Activated CD4-positive, alpha-beta T cell treated with anti-CD3 and anti-CD28 coated beads for 36 hours (primary cell): ENCODE data around the gene RYR2. TPM values are rescaled to one million over a fixed set of nuclear protein-coding genes. Genes with fewer than 3 reads are reported as not detected.
"Not testable (repeated sequence)": the region's sequence is repeated elsewhere in the genome, so short reads cannot be mapped to it uniquely, and the experiment has no call there.

ENCODE experiments used
- ATAC-seq: fragments of 200-7000 bp; cut with Tn5 transposase; one replicate; pipeline ENCODE4 v1.10.0; 2021; ENCODE audit warnings: mild to moderate bottlenecking, moderate library complexity
- CTCF ChIA-PET: fragments of 350-600 bp; sonication (Branson Sonifier 250); formaldehyde crosslinking; loops from one replicate; lab custom pipeline; 2021; ENCODE audit warnings: antibody characterized with exemption; lab: Charles Lee
- POLR2A ChIA-PET: fragments of 350-600 bp; sonication (Branson Sonifier 250); formaldehyde crosslinking; loops from one replicate; lab custom pipeline; 2021; ENCODE audit warnings: antibody characterized with exemption, inconsistent platforms; lab: Charles Lee
- DNase-seq: peaks from one replicate; pipeline ENCODE4 v3.0.0-alpha.2; 2020
- H3K27ac Mint-ChIP-seq: one replicate; pipeline ENCODE4 v1.8.0; 2021; ENCODE audit warnings: mixed read lengths
- H3K27me3 Mint-ChIP-seq: one replicate; pipeline ENCODE4 v1.8.0; 2021; ENCODE audit warnings: mixed read lengths
- H3K36me3 Mint-ChIP-seq: one replicate; pipeline ENCODE4 v1.8.0; 2021; ENCODE audit warnings: low read depth, mixed read lengths
- H3K4me1 Mint-ChIP-seq: one replicate; pipeline ENCODE4 v1.8.0; 2021; ENCODE audit warnings: mixed read lengths
- H3K4me3 Mint-ChIP-seq: one replicate; pipeline ENCODE4 v1.8.0; 2021; ENCODE audit warnings: mild to moderate bottlenecking, moderate library complexity, mixed read lengths
- H3K9me3 Mint-ChIP-seq: one replicate; pipeline ENCODE4 v1.8.0; 2021; ENCODE audit warnings: low read depth, mixed read lengths
- intact Hi-C, 2 experiments: fragments of 100-400 bp; cut with DNase I in 1 of 2; cut with micrococcal nuclease in 1 of 2; formaldehyde crosslinking; loops; one replicate each; pipeline versions ENCODE4 v1.14.2 to v1.15.1; 2022 to 2024; cut with DNase I, micrococcal nuclease
- total RNA-seq, 2 experiments: library from RNA; stranded (reverse); gene quantifications; one replicate each; pipeline ENCODE4 v1.2.3, GENCODE V29; 2021

Gene RYR2
- total RNA-seq, 2 experiments from 2014 or later, result 0.04 to 0.05 TPM

DNA sequence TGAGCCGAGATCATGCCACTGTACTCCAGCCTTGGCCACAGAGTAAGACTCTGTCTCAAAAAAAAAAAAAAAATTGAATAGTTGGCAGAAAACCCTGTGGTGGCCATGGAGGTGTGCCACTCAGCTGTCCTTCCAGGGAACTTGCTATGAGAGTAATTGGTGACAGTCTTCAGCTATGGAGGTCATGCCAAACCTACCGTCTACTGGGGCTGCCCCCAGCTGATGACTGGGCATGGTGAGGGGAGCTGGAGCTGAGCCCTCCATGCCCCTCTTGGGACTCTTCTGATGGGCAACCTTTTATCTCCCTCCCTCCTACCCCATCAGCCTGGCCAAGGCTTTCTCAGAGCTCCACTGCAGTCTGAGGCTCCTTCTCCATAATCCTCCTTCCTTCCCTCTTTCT is 84.2 kb downstream of the RYR2 start:
- H3K27ac Mint-ChIP-seq, result no peak overlapping the region
- no peaks in the 10 kb centered on the region for H3K4me1 Mint-ChIP-seq
- DNase-seq, result no peak
- no peak for ATAC-seq
- peaks cover 12% of the 10 kb centered on the region for H3K9me3 Mint-ChIP-seq
- H3K4me3 Mint-ChIP-seq, result no peak overlapping the region
- ChIA-PET CTCF (interaction anchor here (0.6 kb wide), 1 partner anchor 826 kb away, joined by 3 read pairs; no protein-coding TSS in a partner anchor), POLR2A (no interaction called here)
- H3K27me3 Mint-ChIP-seq, result peaks cover 8% of the 10 kb centered on the region
- intact Hi-C loops, result no loop called here
- no peaks in the 10 kb centered on the region for H3K36me3 Mint-ChIP-seq

DNA sequence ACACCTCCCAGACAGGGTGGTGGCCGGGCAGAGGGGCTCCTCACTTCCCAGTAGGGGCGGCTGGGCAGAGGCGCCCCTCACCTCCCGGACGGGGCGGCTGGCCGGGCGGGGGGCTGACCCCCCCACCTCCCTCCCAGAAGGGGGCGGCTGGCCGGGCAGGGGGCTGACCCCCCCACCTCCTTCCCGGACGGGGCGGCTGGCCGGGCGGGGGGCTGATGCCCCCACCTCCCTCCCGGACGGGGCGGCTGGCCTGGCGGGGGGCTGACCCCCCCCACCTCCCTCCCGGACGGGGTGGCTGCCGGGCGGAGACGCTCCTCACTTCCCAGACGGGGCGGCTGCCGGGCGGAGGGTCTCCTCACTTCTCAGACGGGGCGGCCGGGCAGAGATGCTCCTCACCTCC is 85.3 kb downstream of the RYR2 start:
- ATAC-seq, H3K4me3 Mint-ChIP-seq, DNase-seq, H3K4me1 Mint-ChIP-seq, H3K27me3 Mint-ChIP-seq, CTCF ChIA-PET, H3K36me3 Mint-ChIP-seq, POLR2A ChIA-PET, intact Hi-C loops, H3K27ac Mint-ChIP-seq: not testable (repeated sequence)
- H3K9me3 Mint-ChIP-seq, result peaks cover 15% of the 10 kb centered on the region

DNA sequence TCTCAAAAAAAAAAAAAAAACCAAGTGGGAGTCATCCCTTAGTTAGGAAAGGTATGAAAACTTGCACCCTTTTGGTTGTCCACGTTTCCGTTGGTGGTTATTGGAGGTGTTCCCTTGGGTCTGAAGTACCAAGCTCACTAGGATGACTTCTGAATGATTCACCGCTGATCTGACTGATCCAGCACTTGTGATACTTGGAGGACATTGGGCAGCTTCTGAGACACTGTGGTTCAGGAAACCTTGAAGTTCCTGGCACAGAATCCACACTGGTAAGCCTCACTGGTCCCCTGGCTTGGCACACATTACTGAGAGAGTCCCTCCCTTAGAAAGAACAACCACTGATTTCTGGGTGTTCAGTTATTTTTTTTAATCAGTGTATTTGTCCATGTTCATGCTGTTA is 91.9 kb downstream of the RYR2 start:
- ChIA-PET CTCF (no interaction called here), POLR2A (no interaction called here)
- intact Hi-C loops, result no loop called here
- Mint-ChIP-seq H3K27me3 (no peaks in the 10 kb centered on the region), H3K4me3 (no peak overlapping the region), H3K27ac (no peak overlapping the region), H3K4me1 (no peaks in the 10 kb centered on the region), H3K9me3 (peaks cover 26% of the 10 kb centered on the region), H3K36me3 (no peaks in the 10 kb centered on the region)
- ATAC-seq, result no peak
- no peak for DNase-seq

DNA sequence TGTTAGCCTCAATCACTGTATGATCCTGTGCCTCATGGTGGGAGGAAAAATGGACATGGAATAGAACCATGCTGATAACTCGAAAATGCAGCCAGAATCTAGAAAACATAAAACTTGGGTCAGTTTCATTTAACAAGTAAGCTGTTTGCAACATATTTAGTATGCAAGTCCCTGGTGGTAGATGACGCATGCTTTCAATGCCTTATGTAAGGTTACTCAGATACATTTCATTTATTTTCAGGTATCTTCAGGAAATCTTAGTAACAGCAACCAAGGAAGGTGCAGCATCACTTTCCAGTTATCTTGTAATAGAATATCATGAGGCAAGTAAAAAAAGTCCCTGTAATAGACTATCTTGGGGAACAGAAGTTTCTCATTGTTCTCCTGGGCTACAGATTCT is 92.9 kb downstream of the RYR2 start:
- Mint-ChIP-seq H3K4me3 (no peak overlapping the region), H3K36me3 (no peaks in the 10 kb centered on the region), H3K27me3 (no peaks in the 10 kb centered on the region), H3K9me3 (peaks cover 21% of the 10 kb centered on the region), H3K27ac (no peak overlapping the region), H3K4me1 (no peaks in the 10 kb centered on the region)
- no peak for DNase-seq
- ChIA-PET CTCF (no interaction called here), POLR2A (no interaction called here)
- ATAC-seq, result no peak
- intact Hi-C loops, result no loop called here

DNA sequence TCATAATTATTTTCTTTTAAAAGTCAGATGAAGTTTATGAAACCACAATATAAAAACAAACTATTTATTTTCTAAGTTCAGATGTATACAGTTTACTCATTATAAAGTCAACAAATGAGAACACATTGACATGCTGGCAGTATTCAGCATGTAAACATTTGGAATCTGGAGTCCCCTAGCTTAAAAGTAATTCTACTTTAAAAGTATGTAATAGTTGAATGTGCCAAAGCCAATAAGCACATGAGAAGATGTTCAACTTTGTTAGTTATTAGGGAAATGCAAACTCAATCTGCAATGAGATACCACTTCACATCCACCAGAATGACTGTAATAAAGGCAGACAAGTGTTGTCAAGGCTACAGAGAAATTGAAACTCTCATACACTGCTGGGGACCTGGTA is 96.6 kb downstream of the RYR2 start:
- Mint-ChIP-seq H3K4me1 (no peaks in the 10 kb centered on the region), H3K4me3 (no peak overlapping the region), H3K27ac (no peak overlapping the region), H3K9me3 (peaks cover 6% of the 10 kb centered on the region), H3K27me3 (no peaks in the 10 kb centered on the region), H3K36me3 (no peaks in the 10 kb centered on the region)
- POLR2A ChIA-PET, result no interaction called here
- DNase-seq (no peak), ATAC-seq (no peak)
- intact Hi-C loops, result no loop called here
- CTCF ChIA-PET, result no interaction called here

DNA sequence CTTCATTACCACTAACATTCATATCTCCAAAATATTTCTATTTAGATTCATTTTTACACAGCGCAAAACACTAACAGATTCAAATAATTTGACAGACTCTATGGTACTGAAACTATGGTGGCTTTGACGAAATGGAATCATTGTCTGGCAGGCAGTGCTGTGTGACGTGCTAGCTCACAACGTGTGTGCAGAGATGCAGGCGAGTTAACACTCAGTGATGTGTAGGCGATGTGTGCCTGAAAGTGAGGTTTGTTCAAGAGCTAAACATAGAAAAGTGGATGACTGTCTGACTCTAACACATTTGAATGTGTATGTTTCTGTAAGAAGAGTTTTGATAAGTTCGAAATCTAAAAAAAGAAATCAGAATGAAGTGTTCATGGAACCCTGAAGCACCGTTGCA is 97.7 kb downstream of the RYR2 start:
- no peak for DNase-seq
- no peaks in the 10 kb centered on the region for H3K27me3 Mint-ChIP-seq
- H3K9me3 Mint-ChIP-seq, result peaks cover 2% of the 10 kb centered on the region
- no peaks in the 10 kb centered on the region for H3K4me1 Mint-ChIP-seq
- intact Hi-C loops, result no loop called here
- no peak for ATAC-seq
- H3K4me3 Mint-ChIP-seq, result no peak overlapping the region
- CTCF ChIA-PET, result no interaction called here
- POLR2A ChIA-PET, result no interaction called here
- H3K27ac Mint-ChIP-seq, result no peak overlapping the region
- H3K36me3 Mint-ChIP-seq, result no peaks in the 10 kb centered on the region

DNA sequence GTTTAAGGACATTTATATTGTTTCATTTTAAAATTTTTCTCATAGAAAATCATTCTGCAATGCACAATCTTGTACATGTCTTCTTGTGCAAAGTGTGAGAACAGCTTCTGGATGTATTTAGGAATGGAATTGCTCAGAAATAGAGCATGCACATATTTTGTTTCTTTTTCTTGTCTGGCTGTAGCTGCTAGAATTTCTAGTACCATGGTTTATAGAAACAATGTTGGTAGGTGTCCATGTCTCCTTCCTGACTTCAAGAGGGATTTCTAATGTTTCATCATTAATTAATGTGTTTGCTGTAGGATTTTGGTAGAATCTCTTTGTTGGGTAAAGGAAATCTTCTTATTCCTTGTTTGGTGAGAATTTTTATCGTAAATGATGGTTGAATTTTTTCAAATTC is 99.0 kb downstream of the RYR2 start:
- H3K4me3 Mint-ChIP-seq, result no peak overlapping the region
- ChIA-PET POLR2A (no interaction called here), CTCF (interaction anchor here (0.9 kb wide), 1 partner anchor 523 kb away, joined by 3 read pairs; no protein-coding TSS in a partner anchor)
- no peak for DNase-seq
- H3K27me3 Mint-ChIP-seq, result peaks cover 2% of the 10 kb centered on the region
- ATAC-seq, result no peak
- H3K4me1 Mint-ChIP-seq, result no peaks in the 10 kb centered on the region
- no peaks in the 10 kb centered on the region for H3K9me3 Mint-ChIP-seq
- intact Hi-C loops, result no loop called here
- no peaks in the 10 kb centered on the region for H3K36me3 Mint-ChIP-seq
- no peak overlapping the region for H3K27ac Mint-ChIP-seq

DNA sequence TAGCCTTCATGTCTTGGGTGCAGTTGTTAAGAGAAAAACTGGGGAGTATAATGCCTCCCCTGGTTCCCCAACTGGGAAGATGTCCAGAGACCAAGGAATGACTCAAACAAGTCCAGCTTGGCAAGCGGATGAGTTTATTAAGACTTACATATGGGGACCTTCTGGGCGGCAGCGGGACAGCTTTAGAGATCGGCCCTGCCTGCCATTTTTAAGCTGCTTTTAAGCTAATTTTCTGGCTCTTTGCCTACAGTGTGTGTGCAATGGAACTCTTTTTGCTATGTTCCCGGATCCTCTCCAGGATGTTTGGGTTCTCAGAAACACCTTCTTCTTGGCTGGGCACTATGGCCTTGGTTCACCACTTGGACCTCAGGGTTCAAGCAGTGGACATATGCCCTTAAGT is 99.5 kb downstream of the RYR2 start:
- ChIA-PET POLR2A (no interaction called here), CTCF (no interaction called here)
- DNase-seq, result no peak
- Mint-ChIP-seq H3K4me3 (no peak overlapping the region), H3K36me3 (no peaks in the 10 kb centered on the region), H3K27me3 (peaks cover 2% of the 10 kb centered on the region), H3K4me1 (no peaks in the 10 kb centered on the region), H3K27ac (no peak overlapping the region), H3K9me3 (no peaks in the 10 kb centered on the region)
- ATAC-seq, result no peak
- intact Hi-C loops, result no loop called here

DNA sequence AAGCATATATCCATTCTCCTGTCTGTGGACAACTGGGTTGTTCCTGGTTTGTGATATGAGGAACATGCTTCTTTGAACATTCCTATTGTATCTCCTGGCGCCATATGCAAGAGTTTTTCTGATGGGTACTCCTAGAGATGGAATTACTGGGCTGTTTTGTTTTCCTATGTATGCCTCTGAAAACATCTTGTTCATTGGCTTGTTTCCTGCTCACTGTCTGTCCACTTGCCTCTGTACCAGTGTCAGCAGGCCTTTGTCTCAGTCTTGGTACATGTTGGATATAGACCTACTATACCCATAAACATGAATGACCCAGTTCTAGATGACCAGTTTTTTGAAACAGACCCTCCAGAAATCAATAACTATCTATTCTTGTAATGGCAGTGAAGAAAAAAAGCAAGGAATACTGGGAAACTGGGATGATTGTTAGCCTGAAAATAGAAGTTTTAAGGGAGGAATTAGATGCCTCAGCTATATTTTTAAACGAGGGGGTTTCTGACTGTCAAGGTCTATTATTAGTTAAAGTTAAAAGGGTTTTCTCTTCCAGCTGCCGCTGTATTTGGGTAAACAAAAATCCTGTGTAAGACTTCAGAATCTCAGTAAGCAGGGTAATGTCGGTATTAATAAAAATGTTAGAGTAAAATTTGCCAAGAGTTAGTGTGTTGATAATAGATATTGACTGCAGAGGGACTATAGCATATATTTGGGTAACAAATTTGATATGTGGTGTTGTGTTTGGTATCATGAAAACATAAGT is 103.6 kb downstream of the RYR2 start:
- intact Hi-C loops, result no loop called here
- H3K27ac Mint-ChIP-seq, result no peak overlapping the region
- no peaks in the 10 kb centered on the region for H3K9me3 Mint-ChIP-seq
- peaks cover 2% of the 10 kb centered on the region for H3K27me3 Mint-ChIP-seq
- CTCF ChIA-PET, result no interaction called here
- ATAC-seq (no peak), DNase-seq (no peak)
- H3K36me3 Mint-ChIP-seq, result no peaks in the 10 kb centered on the region
- no peak overlapping the region for H3K4me3 Mint-ChIP-seq
- no peaks in the 10 kb centered on the region for H3K4me1 Mint-ChIP-seq
- POLR2A ChIA-PET, result no interaction called here

DNA sequence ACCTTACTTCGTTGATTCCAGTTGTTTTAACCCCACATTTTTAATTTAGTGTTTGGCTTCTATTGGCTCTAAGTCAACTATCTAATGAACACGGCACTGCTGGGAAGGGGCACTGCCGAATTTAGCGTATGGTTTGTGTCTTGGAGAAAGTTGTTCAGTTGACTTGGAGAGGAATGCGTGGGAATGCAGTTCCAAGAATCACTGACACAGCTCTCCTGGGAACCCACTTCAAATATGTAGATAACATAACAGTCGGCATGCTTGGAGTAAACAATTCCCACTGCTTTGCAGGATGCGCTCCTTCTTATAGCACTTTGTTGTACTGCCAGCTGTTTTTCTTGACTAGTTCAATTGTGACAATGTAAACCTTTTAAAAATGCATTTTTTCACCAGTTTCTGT is 104.3 kb downstream of the RYR2 start:
- Mint-ChIP-seq H3K27me3 (peaks cover 2% of the 10 kb centered on the region), H3K4me1 (no peaks in the 10 kb centered on the region), H3K27ac (no peak overlapping the region), H3K4me3 (no peak overlapping the region), H3K9me3 (no peaks in the 10 kb centered on the region), H3K36me3 (no peaks in the 10 kb centered on the region)
- intact Hi-C loops, result no loop called here
- CTCF ChIA-PET, result interaction anchor here (0.8 kb wide), 1 partner anchor 32 kb away, joined by 3 read pairs; no protein-coding TSS in a partner anchor
- ATAC-seq (no peak), DNase-seq (no peak)
- POLR2A ChIA-PET, result no interaction called here

DNA sequence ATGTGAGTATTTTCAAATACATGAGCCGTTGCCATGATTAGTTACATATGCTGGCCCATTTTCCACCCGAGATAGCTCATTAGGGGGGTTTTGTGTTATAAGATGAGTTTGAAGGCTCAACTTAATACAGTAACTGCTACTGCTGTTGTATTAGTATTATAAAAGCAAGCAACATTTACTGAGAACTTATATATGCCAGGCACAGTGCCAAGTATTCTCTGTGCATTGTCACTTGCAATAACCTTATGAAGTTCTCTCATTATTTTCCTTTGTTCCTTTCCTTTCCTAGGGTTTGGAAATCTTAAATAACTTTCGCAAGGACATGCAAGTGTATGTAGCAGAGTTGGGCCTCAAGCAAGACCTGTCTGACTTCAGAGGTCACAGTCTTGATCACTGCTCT is 107.9 kb downstream of the RYR2 start:
- Mint-ChIP-seq H3K36me3 (no peaks in the 10 kb centered on the region), H3K9me3 (no peaks in the 10 kb centered on the region), H3K27ac (no peak overlapping the region), H3K27me3 (peaks cover 2% of the 10 kb centered on the region), H3K4me3 (no peak overlapping the region), H3K4me1 (no peaks in the 10 kb centered on the region)
- ChIA-PET POLR2A (no interaction called here), CTCF (no interaction called here)
- intact Hi-C loops, result no loop called here
- ATAC-seq (no peak), DNase-seq (no peak)

DNA sequence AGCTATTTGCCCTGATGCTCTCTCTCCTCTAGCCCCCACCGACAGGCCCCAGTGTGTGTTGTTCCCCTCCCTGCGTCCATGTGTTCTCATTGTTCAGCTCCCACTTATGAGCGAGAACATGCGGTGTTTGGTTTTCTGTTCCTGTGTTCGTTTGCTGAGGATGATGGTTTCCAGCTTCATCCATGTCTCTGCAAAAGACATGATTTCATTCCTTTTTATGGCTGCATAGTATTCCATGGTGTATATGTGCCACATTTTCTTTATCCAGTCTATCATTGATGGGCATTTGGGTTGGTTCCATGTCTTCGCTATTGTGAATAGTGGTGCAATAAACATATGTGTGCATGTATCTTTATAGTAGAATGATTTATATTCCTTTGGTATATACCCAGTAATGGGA is 110.0 kb downstream of the RYR2 start:
- H3K36me3 Mint-ChIP-seq, DNase-seq, ATAC-seq: not testable (repeated sequence)

More for the DNA sequence above, 110.0 kb downstream of the RYR2 start:
- CTCF ChIA-PET, H3K4me1 Mint-ChIP-seq, H3K4me3 Mint-ChIP-seq, intact Hi-C loops, H3K9me3 Mint-ChIP-seq, POLR2A ChIA-PET, H3K27me3 Mint-ChIP-seq, H3K27ac Mint-ChIP-seq: not testable (repeated sequence)
